CD8-positive, alpha-beta memory T cell (primary cell): Measurements from ENCODE around the gene WBP1L. TPM values are rescaled to one million over a fixed set of nuclear protein-coding genes. Genes with fewer than 3 reads are reported as not detected.
A peak's percentile ranks its signal among the peaks of the same experiment; 100 is the strongest.
"Not testable (repeated sequence)": the region's sequence is repeated elsewhere in the genome, so short reads cannot be mapped to it uniquely, and the experiment has no call there.

Source experiments
- CTCF ChIA-PET: fragments of 350-600 bp; sonication (Branson Sonifier 250); formaldehyde crosslinking; loops from one replicate; lab custom pipeline; 2021; ENCODE audit warnings: antibody characterized with exemption; lab: Charles Lee
- POLR2A ChIA-PET: fragments of 350-600 bp; sonication (Branson Sonifier 250); formaldehyde crosslinking; loops from one replicate; lab custom pipeline; 2021; ENCODE audit warnings: antibody characterized with exemption; lab: Charles Lee
- DNase-seq, 5 donors: peaks; one replicate each; pipeline versions ENCODE4 v3.0.0 to v3.0.0-alpha.2; 2020 to 2022; ENCODE audit warnings: mixed read lengths in 1 of 5
- H3K27ac ChIP-seq: one replicate; pipeline ENCODE4 v1.7.0; 2013; ENCODE audit warnings: low read depth, mild to moderate bottlenecking, low read length, moderate library complexity
- H3K27me3 ChIP-seq: 2 replicates; pipeline ENCODE4 v1.7.0; 2013; ENCODE audit warnings: low read length, mild to moderate bottlenecking; ENCODE audit not compliant: insufficient read depth, poor library complexity, severe bottlenecking
- H3K36me3 ChIP-seq: 2 replicates; pipeline ENCODE4 v1.7.0; 2013; ENCODE audit warnings: mild to moderate bottlenecking, low read length, moderate library complexity; ENCODE audit not compliant: insufficient read depth
- H3K4me1 ChIP-seq: 2 replicates; pipeline ENCODE4 v1.7.0; 2013; ENCODE audit warnings: mild to moderate bottlenecking, low read length, moderate library complexity; ENCODE audit not compliant: insufficient read depth
- H3K4me3 ChIP-seq: 2 replicates; pipeline ENCODE4 v1.7.0; 2013; ENCODE audit warnings: mild to moderate bottlenecking, low read length
- H3K9me3 ChIP-seq: 2 replicates; pipeline ENCODE4 v1.7.0; 2013; ENCODE audit warnings: mild to moderate bottlenecking, low read length
- H3K27ac Mint-ChIP-seq, 8 donors: one replicate each; pipeline ENCODE4 v1.8.0; 2020 to 2021; ENCODE audit warnings: mixed read lengths in 8 of 8, mild to moderate bottlenecking in 6 of 8, inconsistent platforms in 3 of 8, moderate library complexity in 3 of 8
- H3K27me3 Mint-ChIP-seq, 2 donors: one replicate each; pipeline ENCODE4 v1.8.0; 2020 to 2021; ENCODE audit warnings: mixed read lengths in 2 of 2, mild to moderate bottlenecking in 1 of 2, moderate library complexity in 1 of 2
- H3K36me3 Mint-ChIP-seq, 3 donors: one replicate each; pipeline ENCODE4 v1.8.0; 2020 to 2021; ENCODE audit warnings: mixed read lengths in 3 of 3, inconsistent platforms in 1 of 3, mild to moderate bottlenecking in 1 of 3
- H3K4me1 Mint-ChIP-seq, 3 donors: one replicate each; pipeline ENCODE4 v1.8.0; 2020 to 2021; ENCODE audit warnings: mixed read lengths in 3 of 3, inconsistent platforms in 1 of 3, mild to moderate bottlenecking in 1 of 3
- H3K4me3 Mint-ChIP-seq, 7 donors: one replicate each; pipeline ENCODE4 v1.8.0; 2020 to 2021; ENCODE audit warnings: mixed read lengths in 7 of 7, mild to moderate bottlenecking in 6 of 7, moderate library complexity in 4 of 7, inconsistent platforms in 2 of 7
- H3K9me3 Mint-ChIP-seq, 5 donors: one replicate each; pipeline ENCODE4 v1.8.0; 2020 to 2022; ENCODE audit warnings: mixed read lengths in 5 of 5, mild to moderate bottlenecking in 3 of 5, moderate library complexity in 2 of 5, inconsistent platforms in 1 of 5
- polyA plus RNA-seq: library from polyadenylated mRNA; unstranded; fragments of 300-500 nt; fragmentation: Illumina TruSeq; gene quantifications from one replicate; pipeline ENCODE4 v1.2.3, GENCODE V29; 2021
- total RNA-seq, 2 experiments: library from RNA; stranded (reverse); gene quantifications; one replicate each; pipeline ENCODE4 v1.2.3, GENCODE V29; 2021

WBP1L gene
- total and polyA plus RNA-seq, 3 experiments from 2014 or later = 16.0 to 28.5 (median 17.8) TPM

DNA sequence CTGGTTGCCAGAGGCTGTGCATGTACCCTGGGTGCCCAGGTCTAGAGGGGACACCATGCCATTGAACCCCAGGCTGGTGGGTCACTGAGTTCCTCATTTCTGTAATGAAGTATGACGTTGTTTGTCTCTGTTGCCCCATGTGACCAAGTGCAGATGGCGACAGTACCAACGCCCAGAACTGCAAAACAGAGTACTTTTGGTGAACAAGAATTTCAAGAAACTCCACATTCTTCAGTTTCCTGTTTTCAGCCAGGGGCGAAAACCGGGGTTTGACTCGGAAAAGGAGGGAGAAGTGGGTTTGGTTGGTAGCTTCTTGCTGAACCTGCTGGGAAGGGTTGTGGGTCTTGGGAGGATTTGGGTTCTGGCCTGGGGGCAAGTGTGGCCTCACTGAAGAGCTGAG lies 75.3 kb downstream of the WBP1L start:
- Histone ChIP-seq H3K4me3 (no peak overlapping the region), H3K4me1 (no peaks in the 10 kb centered on the region), H3K9me3 (no peaks in the 10 kb centered on the region), H3K36me3 (no peaks in the 10 kb centered on the region), H3K27me3 (no peaks in the 10 kb centered on the region), H3K27ac (no peak overlapping the region)
- CTCF ChIA-PET = no interaction called here
- Mint-ChIP-seq H3K27me3 (no peaks in the 10 kb centered on the region), H3K4me3 (no peak overlapping the region), H3K27ac (no peak overlapping the region), H3K4me1 (no peaks in the 10 kb centered on the region), H3K36me3 (peaks cover 0 to 20% (median 4%) of the 10 kb centered on the region in 3 donors), H3K9me3 (no peaks in the 10 kb centered on the region)
- no peak for DNase-seq
- POLR2A ChIA-PET = no interaction called here

GRCh38 chr10:102820008-102820407 lies 76.3 kb downstream of the WBP1L start:
- H3K9me3 Mint-ChIP-seq, H3K27me3 ChIP-seq, H3K27ac ChIP-seq, H3K27me3 Mint-ChIP-seq, POLR2A ChIA-PET, H3K4me1 ChIP-seq, H3K4me3 ChIP-seq, H3K4me3 Mint-ChIP-seq, H3K9me3 ChIP-seq, H3K4me1 Mint-ChIP-seq, H3K36me3 ChIP-seq, DNase-seq: not testable (repeated sequence)
- Mint-ChIP-seq H3K36me3 (peaks cover 0 to 11% (median 4%) of the 10 kb centered on the region in 3 donors), H3K27ac (peak overlapping the region in 1 of 8 donors; percentile 29)
- CTCF ChIA-PET = interaction anchor here (2.2 kb wide), 1 partner anchor 15 kb away, joined by 6 read pairs; no protein-coding TSS in a partner anchor

- H3K36me3 Mint-ChIP-seq = no peaks in the 10 kb centered on the region
- ChIA-PET CTCF (interaction anchor here (2.2 kb wide), 1 partner anchor 13 kb away, joined by 6 read pairs; no protein-coding TSS in a partner anchor), POLR2A (no interaction called here)
- H3K36me3 ChIP-seq = no peaks in the 10 kb centered on the region
- no peaks in the 10 kb centered on the region for H3K9me3 ChIP-seq
- no peaks in the 10 kb centered on the region for H3K4me1 ChIP-seq
- H3K27ac Mint-ChIP-seq = peak overlapping the region in 1 of 8 donors; percentile 43
- DNase-seq = no peak
- no peak overlapping the region for H3K27ac ChIP-seq
- H3K4me1 Mint-ChIP-seq = no peaks in the 10 kb centered on the region
- H3K27me3 Mint-ChIP-seq = peaks cover 0 to 4% of the 10 kb centered on the region in 2 donors
- H3K4me3 ChIP-seq = no peak overlapping the region
- no peak overlapping the region for H3K4me3 Mint-ChIP-seq
- H3K9me3 Mint-ChIP-seq = no peaks in the 10 kb centered on the region
- no peaks in the 10 kb centered on the region for H3K27me3 ChIP-seq
Measured at GRCh38 chr10:102822222-102822621, 78.5 kb downstream of the WBP1L start.

DNA sequence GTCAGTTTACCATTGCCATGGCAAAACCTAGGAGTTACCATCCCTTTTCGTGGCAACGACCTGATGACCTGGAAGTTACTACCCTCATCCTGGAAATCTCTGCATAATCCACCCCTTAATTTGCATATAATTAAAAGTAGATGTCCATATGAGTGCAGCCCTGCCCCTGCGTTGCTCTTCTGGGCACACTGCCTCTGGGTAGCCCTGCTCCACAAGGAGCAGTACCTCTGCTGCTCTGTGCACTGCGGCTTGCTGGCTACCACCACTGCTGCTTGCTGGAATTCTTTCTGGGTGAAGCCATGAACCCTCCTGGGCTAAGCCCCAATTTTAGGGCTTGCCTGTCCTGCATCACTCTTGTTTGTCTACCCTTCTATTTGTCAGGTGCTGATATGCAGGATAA lies 80.9 kb downstream of the WBP1L start:
- Mint-ChIP-seq H3K27ac (no peak overlapping the region), H3K4me3 (no peak overlapping the region), H3K27me3 (peaks cover 2 to 4% of the 10 kb centered on the region in 2 donors), H3K4me1 (no peaks in the 10 kb centered on the region), H3K36me3 (no peaks in the 10 kb centered on the region), H3K9me3 (no peaks in the 10 kb centered on the region)
- no peaks in the 10 kb centered on the region for H3K9me3 ChIP-seq
- CTCF ChIA-PET = no interaction called here
- no peaks in the 10 kb centered on the region for H3K36me3 ChIP-seq
- H3K4me1 ChIP-seq = no peaks in the 10 kb centered on the region
- DNase-seq = no peak
- POLR2A ChIA-PET = no interaction called here
- no peak overlapping the region for H3K27ac ChIP-seq
- no peak overlapping the region for H3K4me3 ChIP-seq
- H3K27me3 ChIP-seq = no peaks in the 10 kb centered on the region

GRCh38 chr10:102826148-102826796 lies 82.5 kb downstream of the WBP1L start:
- no peaks in the 10 kb centered on the region for H3K9me3 Mint-ChIP-seq
- no peaks in the 10 kb centered on the region for H3K4me1 Mint-ChIP-seq
- Histone ChIP-seq H3K36me3 (no peaks in the 10 kb centered on the region), H3K9me3 (no peaks in the 10 kb centered on the region), H3K27me3 (no peaks in the 10 kb centered on the region), H3K27ac (no peak overlapping the region), H3K4me1 (no peaks in the 10 kb centered on the region), H3K4me3 (no peak overlapping the region)
- ChIA-PET POLR2A (no interaction called here), CTCF (interaction anchor here (0.6 kb wide), 1 partner anchor 17 kb away, joined by 3 read pairs; no protein-coding TSS in a partner anchor)
- no peaks in the 10 kb centered on the region for H3K36me3 Mint-ChIP-seq
- no peak overlapping the region for H3K4me3 Mint-ChIP-seq
- peaks cover 4 to 6% of the 10 kb centered on the region in 2 donors for H3K27me3 Mint-ChIP-seq
- H3K27ac Mint-ChIP-seq = no peak overlapping the region
- DNase-seq = no peak

DNA sequence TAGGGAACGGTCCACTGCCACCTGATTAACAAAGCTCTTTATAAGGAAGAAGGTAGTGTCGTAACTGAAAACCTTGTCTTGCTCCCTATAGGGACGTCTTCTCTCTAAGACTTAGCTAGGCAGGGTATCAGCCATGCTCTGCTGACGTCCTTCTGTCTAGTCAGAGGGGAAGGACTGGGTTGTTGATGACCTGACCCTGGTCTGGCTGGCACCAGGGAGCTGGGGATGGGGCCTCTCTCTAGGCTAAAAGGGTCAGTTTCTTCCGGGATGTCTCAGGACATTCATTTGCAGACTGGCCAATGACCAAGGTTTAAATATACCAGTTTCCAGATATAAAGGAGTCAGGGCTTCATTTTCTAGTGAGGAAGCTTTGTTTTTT lies 83.8 kb downstream of the WBP1L start:
- Mint-ChIP-seq H3K4me3 (no peak overlapping the region), H3K27ac (no peak overlapping the region), H3K27me3 (peaks cover 4 to 6% of the 10 kb centered on the region in 2 donors), H3K4me1 (no peaks in the 10 kb centered on the region), H3K9me3 (no peaks in the 10 kb centered on the region), H3K36me3 (no peaks in the 10 kb centered on the region)
- Histone ChIP-seq H3K27ac (no peak overlapping the region), H3K27me3 (no peaks in the 10 kb centered on the region), H3K4me3 (no peak overlapping the region), H3K9me3 (no peaks in the 10 kb centered on the region), H3K36me3 (no peaks in the 10 kb centered on the region), H3K4me1 (no peaks in the 10 kb centered on the region)
- CTCF ChIA-PET = no interaction called here
- DNase-seq = no peak
- POLR2A ChIA-PET = no interaction called here

DNA sequence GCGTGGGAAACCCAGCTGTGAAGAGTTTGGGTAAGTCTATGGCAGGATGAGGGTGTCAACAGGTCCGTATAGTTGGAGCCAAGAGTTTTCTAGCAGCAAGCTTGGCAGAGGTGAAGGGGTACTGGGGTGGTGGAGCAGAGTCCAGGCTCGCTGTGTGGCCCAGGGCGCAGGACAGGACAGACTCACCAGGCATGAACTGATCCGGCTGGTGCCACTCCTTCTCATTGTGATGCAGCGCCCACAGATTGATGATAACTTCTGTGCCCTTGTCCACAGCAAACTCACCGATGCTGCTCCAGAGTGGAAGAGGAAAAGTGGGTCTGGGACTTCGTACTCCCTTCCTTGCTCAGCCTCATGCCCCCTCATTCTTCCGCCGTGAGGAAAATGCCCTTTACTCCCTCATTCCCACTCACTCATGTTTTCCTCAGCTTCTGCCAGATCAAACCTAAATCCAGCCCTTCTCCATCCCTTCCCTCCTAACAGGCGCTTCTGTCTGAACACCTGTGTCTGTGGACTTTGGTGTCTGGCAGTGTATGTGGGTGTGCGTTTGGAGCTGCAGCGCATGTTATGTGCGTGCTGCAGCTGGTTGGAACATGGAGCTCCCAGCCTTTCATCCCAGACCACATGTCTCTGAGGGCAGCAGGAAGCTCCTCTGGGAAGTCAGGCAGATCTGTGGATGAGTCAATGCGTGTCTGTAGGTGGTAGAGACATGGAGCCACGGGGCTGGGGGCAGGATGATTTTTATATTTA lies 87.7 kb downstream of the WBP1L start:
- Histone ChIP-seq H3K9me3 (no peaks in the 10 kb centered on the region), H3K4me3 (no peak overlapping the region), H3K27ac (no peak overlapping the region), H3K27me3 (no peaks in the 10 kb centered on the region), H3K4me1 (no peaks in the 10 kb centered on the region), H3K36me3 (no peaks in the 10 kb centered on the region)
- no peaks in the 10 kb centered on the region for H3K36me3 Mint-ChIP-seq
- H3K4me1 Mint-ChIP-seq = no peaks in the 10 kb centered on the region
- ChIA-PET POLR2A (no interaction called here), CTCF (no interaction called here)
- no peak overlapping the region for H3K4me3 Mint-ChIP-seq
- H3K9me3 Mint-ChIP-seq = no peaks in the 10 kb centered on the region
- H3K27ac Mint-ChIP-seq = no peak overlapping the region
- DNase-seq = no peak
- peaks cover 5 to 6% of the 10 kb centered on the region in 2 donors for H3K27me3 Mint-ChIP-seq

GRCh38 chr10:102832248-102832647 lies 88.5 kb downstream of the WBP1L start:
- Mint-ChIP-seq H3K27me3 (peaks cover 4 to 6% of the 10 kb centered on the region in 2 donors), H3K4me3 (no peak overlapping the region), H3K27ac (peak overlapping the region in 1 of 8 donors; percentile 29), H3K36me3 (no peaks in the 10 kb centered on the region), H3K4me1 (no peaks in the 10 kb centered on the region), H3K9me3 (no peaks in the 10 kb centered on the region)
- H3K27me3 ChIP-seq = no peaks in the 10 kb centered on the region
- POLR2A ChIA-PET = no interaction called here
- CTCF ChIA-PET = no interaction called here
- no peaks in the 10 kb centered on the region for H3K36me3 ChIP-seq
- no peaks in the 10 kb centered on the region for H3K9me3 ChIP-seq
- no peak for DNase-seq
- no peaks in the 10 kb centered on the region for H3K4me1 ChIP-seq
- H3K4me3 ChIP-seq = no peak overlapping the region
- no peak overlapping the region for H3K27ac ChIP-seq
